Liver (tissue), 9 donors: ENCODE results near the gene LRMDA. TPM values are rescaled to one million over a fixed set of nuclear protein-coding genes. Genes with fewer than 3 reads are reported as not detected.

Experiments used
- DNase-seq: peaks from one replicate; pipeline ENCODE4 v3.0.0-alpha.2; 2017; ENCODE audit warnings: low spot score
- H3K27ac ChIP-seq, 2 donors: one replicate each; pipeline ENCODE4 v1.7.0; 2013; ENCODE audit warnings: inconsistent platforms in 2 of 2, low read length in 2 of 2, control low read depth in 1 of 2, low read depth in 1 of 2, mild to moderate bottlenecking in 1 of 2
- H3K27me3 ChIP-seq, 4 donors: one replicate each; pipeline versions ENCODE4 v1.6.1 to v1.7.0; 2013; ENCODE audit warnings: low read length in 3 of 4, inconsistent platforms in 1 of 4, mild to moderate bottlenecking in 1 of 4, moderate library complexity in 1 of 4; ENCODE audit not compliant: control insufficient read depth in 4 of 4, insufficient read depth in 4 of 4
- H3K36me3 ChIP-seq, 4 donors: one replicate each; pipeline versions ENCODE4 v1.6.1 to v1.7.0; 2013; ENCODE audit warnings: low read length in 3 of 4, mild to moderate bottlenecking in 3 of 4, low read depth in 1 of 4, moderate library complexity in 1 of 4; ENCODE audit not compliant: control insufficient read depth in 4 of 4, insufficient read depth in 3 of 4
- H3K4me1 ChIP-seq, 4 donors: one replicate each; pipeline versions ENCODE4 v1.6.1 to v1.7.0; 2013; ENCODE audit warnings: low read length in 3 of 4, mild to moderate bottlenecking in 3 of 4, moderate library complexity in 1 of 4; ENCODE audit not compliant: control insufficient read depth in 4 of 4, insufficient read depth in 4 of 4
- H3K4me3 ChIP-seq, 3 donors: one replicate each; pipeline versions ENCODE4 v1.6.1 to v1.7.0; 2013; ENCODE audit warnings: low read length in 3 of 3, control low read depth in 1 of 3, low read depth in 1 of 3, mild to moderate bottlenecking in 1 of 3
- H3K9ac ChIP-seq, 2 donors: one replicate each; pipeline ENCODE4 v1.7.0; 2013; ENCODE audit warnings: low read length in 2 of 2, mild to moderate bottlenecking in 2 of 2, moderate library complexity in 2 of 2, control low read depth in 1 of 2, low read depth in 1 of 2
- H3K9me3 ChIP-seq, 4 donors: one replicate each; pipeline versions ENCODE4 v1.6.1 to v1.7.0; 2013; ENCODE audit warnings: low read length in 3 of 4; ENCODE audit not compliant: control insufficient read depth in 4 of 4
- EGR1 ChIP-seq, 2 donors: IDR thresholded peaks; 2 replicates each; pipeline ENCODE4 v1.6.1; 2016 to 2018; ENCODE audit warnings: antibody characterized with exemption in 2 of 2, low read depth in 2 of 2
- FOXA1 ChIP-seq: IDR thresholded peaks from 2 replicates; pipeline ENCODE4 v1.6.1; 2016; ENCODE audit warnings: antibody characterized with exemption
- FOXA2 ChIP-seq: IDR thresholded peaks from 2 replicates; pipeline ENCODE4 v1.6.1; 2016; ENCODE audit warnings: antibody characterized with exemption
- GABPA ChIP-seq, 2 donors: IDR thresholded peaks in 1 of 2; conservative IDR thresholded peaks in 1 of 2; 2 replicates each; pipeline ENCODE4 v1.6.1; 2016; ENCODE audit warnings: antibody characterized with exemption in 2 of 2, mild to moderate bottlenecking in 1 of 2, moderate library complexity in 1 of 2
- HNF4A ChIP-seq, 2 donors: conservative IDR thresholded peaks; 2 replicates each; pipeline ENCODE4 v1.6.1; 2016; ENCODE audit warnings: antibody characterized with exemption in 2 of 2, mild to moderate bottlenecking in 2 of 2
- HNF4G ChIP-seq: IDR thresholded peaks from 2 replicates; pipeline ENCODE4 v1.6.1; 2016; ENCODE audit warnings: antibody characterized with exemption
- JUND ChIP-seq, 2 donors: IDR thresholded peaks; 2 replicates each; pipeline ENCODE4 v1.6.1; 2016; ENCODE audit warnings: antibody characterized with exemption in 2 of 2
- NR2F2 ChIP-seq: IDR thresholded peaks from 2 replicates; pipeline ENCODE4 v1.6.1; 2016; ENCODE audit warnings: antibody characterized with exemption
- RAD21 ChIP-seq, 2 donors: IDR thresholded peaks; 2 replicates each; pipeline ENCODE4 v1.6.1; 2016; ENCODE audit warnings: antibody characterized with exemption in 2 of 2, mild to moderate bottlenecking in 2 of 2
- RXRA ChIP-seq, 2 donors: IDR thresholded peaks; 2 replicates each; pipeline ENCODE4 v1.6.1; 2017 to 2018; ENCODE audit warnings: antibody characterized with exemption in 2 of 2, mild to moderate bottlenecking in 1 of 2
- SP1 ChIP-seq: IDR thresholded peaks from 2 replicates; pipeline ENCODE4 v1.6.1; 2018; ENCODE audit warnings: antibody characterized with exemption, mild to moderate bottlenecking
- TAF1 ChIP-seq: conservative IDR thresholded peaks from 2 replicates; pipeline ENCODE4 v1.6.1; 2016; ENCODE audit warnings: antibody characterized with exemption, mild to moderate bottlenecking
- YY1 ChIP-seq: IDR thresholded peaks from 2 replicates; pipeline ENCODE4 v1.6.1; 2016; ENCODE audit warnings: antibody characterized with exemption, mild to moderate bottlenecking
- WGBS: extraction: QIAGEN DNeasy Blood & Tissue Kit; methylation state at CpG from one replicate; pipeline ENCODE4 v1.1.7; 2013; 5-methylcytosine and 5-hydroxymethylcytosine counted together
- polyA plus RNA-seq, 2 donors: library from polyadenylated mRNA; stranded (reverse) in 1 of 2; unstranded in 1 of 2; fragments of 200-250 nt in 1 of 2; fragments of >200 nt in 1 of 2; fragmentation: Nextera tagmentation in 1 of 2; extraction: Ambion mirVana in 1 of 2; gene quantifications; one replicate each; pipeline versions ENCODE4 v1.2.1 to v1.2.3, GENCODE V29; 2013 to 2015
- total RNA-seq, 2 donors: library from RNA; depleted of rRNA; stranded (reverse); fragments of >200 nt; gene quantifications; one replicate each; pipeline ENCODE4 v1.2.3, GENCODE V29; 2014
- TF ChIP-seq, protein P1 (sequence below): IDR thresholded peaks from 2 replicates; pipeline ENCODE4 v1.6.1; 2016; ENCODE audit warnings: antibody characterized with exemption
- TF ChIP-seq, protein P2 (sequence below): IDR thresholded peaks from 2 replicates; pipeline ENCODE4 v1.6.1; 2016; ENCODE audit warnings: antibody characterized with exemption
- TF ChIP-seq, protein P3 (sequence below): fragments of 150-350 bp; IDR thresholded peaks from 2 replicates; pipeline ENCODE4 v1.5.1; 2017; ENCODE audit warnings: improper control_type of control experiment, low read depth, low read length; ENCODE audit not compliant: missing input control
- TF ChIP-seq, protein P4 (sequence below): IDR thresholded peaks from 2 replicates; pipeline ENCODE4 v1.6.1; 2016; ENCODE audit warnings: antibody characterized with exemption
- TF ChIP-seq, protein P5 (sequence below): IDR thresholded peaks from 2 replicates; pipeline ENCODE4 v1.6.1; 2016; ENCODE audit warnings: antibody characterized with exemption, mild to moderate bottlenecking
- donor health status: healthy.
- donor health status: healthy.
- donor health status: healthy.
- donor health status: healthy.
- donor health status: healthy.

LRMDA gene
- total and polyA plus RNA-seq, 4 donors = 7.9 to 15.8 (median 11.3) TPM

DNA sequence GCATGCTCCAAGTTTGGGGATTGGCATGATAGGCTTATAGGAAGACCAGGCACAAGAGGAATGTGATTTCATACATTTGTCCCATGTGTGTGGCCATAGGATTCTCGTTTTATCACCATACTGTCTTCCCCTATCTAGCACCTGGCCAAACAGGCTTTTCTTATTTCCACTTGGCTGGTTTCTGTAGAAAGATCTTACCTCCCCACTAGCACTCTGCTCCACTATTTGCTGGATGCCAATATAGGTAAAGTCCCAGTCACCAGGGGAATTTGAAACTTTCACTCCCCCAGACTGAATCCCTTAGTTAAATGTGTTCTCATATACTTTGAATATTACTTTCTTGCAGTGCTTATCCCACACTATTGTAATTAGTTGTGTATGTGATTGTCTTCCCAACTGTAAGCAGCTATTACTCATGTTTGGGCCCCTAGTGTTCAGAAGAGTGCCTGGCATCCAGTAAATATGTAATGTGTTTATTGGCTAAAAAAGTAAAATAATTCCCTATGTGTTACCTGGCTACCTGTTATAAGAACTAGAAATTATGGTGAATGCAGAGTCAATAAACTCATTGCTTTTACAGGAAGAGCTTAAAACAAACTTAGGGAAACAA, 109.0 kb downstream of the LRMDA start:
- H3K27ac ChIP-seq = no peak overlapping the region
- 92% methylated on average over 1 of the region's 1 CpG for WGBS
- peaks cover 0 to 14% (median 3%) of the 10 kb centered on the region in 4 donors for H3K4me1 ChIP-seq
- no peak for DNase-seq
- H3K4me3 ChIP-seq = no peak overlapping the region
- no peaks in the 10 kb centered on the region for H3K36me3 ChIP-seq
- no peaks in the 10 kb centered on the region for H3K27me3 ChIP-seq
- TF ChIP-seq HNF4A (conservative IDR thresholded peaks at IDR 0.05) = no peak
- no peak for TF ChIP-seq FOXA1
- TF ChIP-seq HNF4G = no peak
- no peak for TF ChIP-seq RAD21 (IDR thresholded peaks at IDR 0.05)
- no peak for TF ChIP-seq NR2F2
- TF ChIP-seq RXRA (IDR thresholded peaks at IDR 0.05) = no peak
- TF ChIP-seq, protein P1, sequence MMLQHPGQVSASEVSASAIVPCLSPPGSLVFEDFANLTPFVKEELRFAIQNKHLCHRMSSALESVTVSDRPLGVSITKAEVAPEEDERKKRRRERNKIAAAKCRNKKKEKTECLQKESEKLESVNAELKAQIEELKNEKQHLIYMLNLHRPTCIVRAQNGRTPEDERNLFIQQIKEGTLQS = no peak
- TF ChIP-seq, protein P2, sequence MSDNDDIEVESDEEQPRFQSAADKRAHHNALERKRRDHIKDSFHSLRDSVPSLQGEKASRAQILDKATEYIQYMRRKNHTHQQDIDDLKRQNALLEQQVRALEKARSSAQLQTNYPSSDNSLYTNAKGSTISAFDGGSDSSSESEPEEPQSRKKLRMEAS = no peak
- TF ChIP-seq YY1 = no peak
- H3K9ac ChIP-seq = no peak overlapping the region
- no peaks in the 10 kb centered on the region for H3K9me3 ChIP-seq

DNA sequence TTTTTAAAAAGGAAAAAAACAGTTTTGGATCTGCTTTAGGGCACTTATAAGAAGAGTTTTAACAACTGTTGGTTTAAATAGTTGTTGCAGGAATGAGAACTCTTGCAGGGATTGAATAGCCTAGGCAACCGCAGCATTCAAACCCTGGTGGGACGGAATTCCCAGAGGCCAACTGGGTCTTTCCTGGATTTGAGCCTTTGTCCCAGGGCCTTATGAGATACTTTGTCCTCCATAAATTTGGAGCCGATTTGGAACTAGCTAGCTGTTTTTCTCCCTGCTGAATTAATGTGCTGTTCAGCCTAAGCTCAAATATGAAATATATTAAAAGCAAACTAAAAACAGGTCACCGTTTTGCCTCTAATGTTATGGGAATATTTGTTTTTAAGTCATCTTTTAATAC, 109.6 kb downstream of the LRMDA start:
- no peak for DNase-seq
- peaks cover 0 to 19% (median 6%) of the 10 kb centered on the region in 4 donors for H3K4me1 ChIP-seq
- H3K27me3 ChIP-seq = no peaks in the 10 kb centered on the region
- H3K9ac ChIP-seq = no peak overlapping the region
- WGBS = 91% methylated on average over 4 of the region's 4 CpGs
- H3K4me3 ChIP-seq = no peak overlapping the region
- H3K27ac ChIP-seq = no peak overlapping the region
- no peaks in the 10 kb centered on the region for H3K36me3 ChIP-seq
- no peaks in the 10 kb centered on the region for H3K9me3 ChIP-seq
- TF ChIP-seq RAD21 (IDR thresholded peaks at IDR 0.05) (no peak), NR2F2 (no peak), HNF4A (conservative IDR thresholded peaks at IDR 0.05) (no peak), YY1 (no peak), RXRA (IDR thresholded peaks at IDR 0.05) (no peak), FOXA1 (no peak), JUND (IDR thresholded peaks at IDR 0.05) (no peak), TAF1 (no peak), FOXA2 (no peak), SP1 (no peak), EGR1 (IDR thresholded peaks at IDR 0.05; ENCODE audit: low read depth in 2 of 2) (no peak), GABPA (IDR thresholded peaks at IDR 0.05 in 1 of 2, conservative IDR thresholded peaks at IDR 0.05 in 1 of 2) (no peak), HNF4G (no peak)
- TF ChIP-seq, protein P2 = no peak
- TF ChIP-seq, protein P1 = no peak
- TF ChIP-seq, protein P3, sequence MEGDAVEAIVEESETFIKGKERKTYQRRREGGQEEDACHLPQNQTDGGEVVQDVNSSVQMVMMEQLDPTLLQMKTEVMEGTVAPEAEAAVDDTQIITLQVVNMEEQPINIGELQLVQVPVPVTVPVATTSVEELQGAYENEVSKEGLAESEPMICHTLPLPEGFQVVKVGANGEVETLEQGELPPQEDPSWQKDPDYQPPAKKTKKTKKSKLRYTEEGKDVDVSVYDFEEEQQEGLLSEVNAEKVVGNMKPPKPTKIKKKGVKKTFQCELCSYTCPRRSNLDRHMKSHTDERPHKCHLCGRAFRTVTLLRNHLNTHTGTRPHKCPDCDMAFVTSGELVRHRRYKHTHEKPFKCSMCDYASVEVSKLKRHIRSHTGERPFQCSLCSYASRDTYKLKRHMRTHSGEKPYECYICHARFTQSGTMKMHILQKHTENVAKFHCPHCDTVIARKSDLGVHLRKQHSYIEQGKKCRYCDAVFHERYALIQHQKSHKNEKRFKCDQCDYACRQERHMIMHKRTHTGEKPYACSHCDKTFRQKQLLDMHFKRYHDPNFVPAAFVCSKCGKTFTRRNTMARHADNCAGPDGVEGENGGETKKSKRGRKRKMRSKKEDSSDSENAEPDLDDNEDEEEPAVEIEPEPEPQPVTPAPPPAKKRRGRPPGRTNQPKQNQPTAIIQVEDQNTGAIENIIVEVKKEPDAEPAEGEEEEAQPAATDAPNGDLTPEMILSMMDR = no peak
- TF ChIP-seq, protein P4, sequence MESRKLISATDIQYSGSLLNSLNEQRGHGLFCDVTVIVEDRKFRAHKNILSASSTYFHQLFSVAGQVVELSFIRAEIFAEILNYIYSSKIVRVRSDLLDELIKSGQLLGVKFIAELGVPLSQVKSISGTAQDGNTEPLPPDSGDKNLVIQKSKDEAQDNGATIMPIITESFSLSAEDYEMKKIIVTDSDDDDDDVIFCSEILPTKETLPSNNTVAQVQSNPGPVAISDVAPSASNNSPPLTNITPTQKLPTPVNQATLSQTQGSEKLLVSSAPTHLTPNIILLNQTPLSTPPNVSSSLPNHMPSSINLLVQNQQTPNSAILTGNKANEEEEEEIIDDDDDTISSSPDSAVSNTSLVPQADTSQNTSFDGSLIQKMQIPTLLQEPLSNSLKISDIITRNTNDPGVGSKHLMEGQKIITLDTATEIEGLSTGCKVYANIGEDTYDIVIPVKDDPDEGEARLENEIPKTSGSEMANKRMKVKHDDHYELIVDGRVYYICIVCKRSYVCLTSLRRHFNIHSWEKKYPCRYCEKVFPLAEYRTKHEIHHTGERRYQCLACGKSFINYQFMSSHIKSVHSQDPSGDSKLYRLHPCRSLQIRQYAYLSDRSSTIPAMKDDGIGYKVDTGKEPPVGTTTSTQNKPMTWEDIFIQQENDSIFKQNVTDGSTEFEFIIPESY = no peak
- TF ChIP-seq, protein P5, sequence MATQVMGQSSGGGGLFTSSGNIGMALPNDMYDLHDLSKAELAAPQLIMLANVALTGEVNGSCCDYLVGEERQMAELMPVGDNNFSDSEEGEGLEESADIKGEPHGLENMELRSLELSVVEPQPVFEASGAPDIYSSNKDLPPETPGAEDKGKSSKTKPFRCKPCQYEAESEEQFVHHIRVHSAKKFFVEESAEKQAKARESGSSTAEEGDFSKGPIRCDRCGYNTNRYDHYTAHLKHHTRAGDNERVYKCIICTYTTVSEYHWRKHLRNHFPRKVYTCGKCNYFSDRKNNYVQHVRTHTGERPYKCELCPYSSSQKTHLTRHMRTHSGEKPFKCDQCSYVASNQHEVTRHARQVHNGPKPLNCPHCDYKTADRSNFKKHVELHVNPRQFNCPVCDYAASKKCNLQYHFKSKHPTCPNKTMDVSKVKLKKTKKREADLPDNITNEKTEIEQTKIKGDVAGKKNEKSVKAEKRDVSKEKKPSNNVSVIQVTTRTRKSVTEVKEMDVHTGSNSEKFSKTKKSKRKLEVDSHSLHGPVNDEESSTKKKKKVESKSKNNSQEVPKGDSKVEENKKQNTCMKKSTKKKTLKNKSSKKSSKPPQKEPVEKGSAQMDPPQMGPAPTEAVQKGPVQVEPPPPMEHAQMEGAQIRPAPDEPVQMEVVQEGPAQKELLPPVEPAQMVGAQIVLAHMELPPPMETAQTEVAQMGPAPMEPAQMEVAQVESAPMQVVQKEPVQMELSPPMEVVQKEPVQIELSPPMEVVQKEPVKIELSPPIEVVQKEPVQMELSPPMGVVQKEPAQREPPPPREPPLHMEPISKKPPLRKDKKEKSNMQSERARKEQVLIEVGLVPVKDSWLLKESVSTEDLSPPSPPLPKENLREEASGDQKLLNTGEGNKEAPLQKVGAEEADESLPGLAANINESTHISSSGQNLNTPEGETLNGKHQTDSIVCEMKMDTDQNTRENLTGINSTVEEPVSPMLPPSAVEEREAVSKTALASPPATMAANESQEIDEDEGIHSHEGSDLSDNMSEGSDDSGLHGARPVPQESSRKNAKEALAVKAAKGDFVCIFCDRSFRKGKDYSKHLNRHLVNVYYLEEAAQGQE = no peak
